Stimulated activated naive CD8-positive, alpha-beta T cell treated with anti-CD3 and anti-CD28 coated beads, Interleukin-15, Interleukin-2, amounts not matched to agents 100 ng/mL and 50 ng/mL, for 24 hours (primary cell): Measurements from ENCODE around the gene HNMT.
"Not testable (repeated sequence)": the region's sequence is repeated elsewhere in the genome, so short reads cannot be mapped to it uniquely, and the experiment has no call there.

Source experiments
- H3K27ac Mint-ChIP-seq: one replicate; pipeline ENCODE4 v1.8.0; 2021; ENCODE audit warnings: mild to moderate bottlenecking, mixed read lengths
- H3K27me3 Mint-ChIP-seq: one replicate; pipeline ENCODE4 v1.8.0; 2021; ENCODE audit warnings: mixed read lengths
- H3K36me3 Mint-ChIP-seq: one replicate; pipeline ENCODE4 v1.8.0; 2021; ENCODE audit warnings: low read depth, mixed read lengths
- H3K4me1 Mint-ChIP-seq: one replicate; pipeline ENCODE4 v1.8.0; 2021; ENCODE audit warnings: low read depth, mixed read lengths
- H3K4me3 Mint-ChIP-seq: one replicate; pipeline ENCODE4 v1.8.0; 2021; ENCODE audit warnings: mild to moderate bottlenecking, mixed read lengths
- H3K9me3 Mint-ChIP-seq: one replicate; pipeline ENCODE4 v1.8.0; 2021; ENCODE audit warnings: mixed read lengths

Gene HNMT

DNA sequence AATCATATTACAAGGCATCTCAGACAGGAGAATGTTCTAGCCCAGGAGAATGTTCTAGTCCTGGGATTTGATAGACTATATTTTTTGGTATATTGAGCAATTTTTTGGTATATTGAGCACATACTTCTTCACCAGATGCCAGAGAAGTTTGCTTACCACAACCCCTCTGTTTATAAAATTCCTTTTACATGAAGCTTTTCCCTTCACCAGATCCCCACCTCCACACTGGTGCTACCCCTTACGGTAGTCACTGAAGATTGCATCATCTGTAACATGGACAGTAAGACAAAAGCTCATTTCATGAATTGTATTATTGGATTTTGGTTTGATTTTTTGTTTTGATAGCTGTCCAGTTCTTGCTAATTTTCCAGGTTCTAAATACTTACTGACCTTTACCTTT lies 7.2 kb upstream of the HNMT start:
- H3K27me3 Mint-ChIP-seq, result no peaks in the 10 kb centered on the region
- peaks cover 2% of the 10 kb centered on the region for H3K9me3 Mint-ChIP-seq
- no peak overlapping the region for H3K27ac Mint-ChIP-seq
- no peaks in the 10 kb centered on the region for H3K36me3 Mint-ChIP-seq
- peaks cover 12% of the 10 kb centered on the region for H3K4me1 Mint-ChIP-seq
- no peak overlapping the region for H3K4me3 Mint-ChIP-seq

DNA sequence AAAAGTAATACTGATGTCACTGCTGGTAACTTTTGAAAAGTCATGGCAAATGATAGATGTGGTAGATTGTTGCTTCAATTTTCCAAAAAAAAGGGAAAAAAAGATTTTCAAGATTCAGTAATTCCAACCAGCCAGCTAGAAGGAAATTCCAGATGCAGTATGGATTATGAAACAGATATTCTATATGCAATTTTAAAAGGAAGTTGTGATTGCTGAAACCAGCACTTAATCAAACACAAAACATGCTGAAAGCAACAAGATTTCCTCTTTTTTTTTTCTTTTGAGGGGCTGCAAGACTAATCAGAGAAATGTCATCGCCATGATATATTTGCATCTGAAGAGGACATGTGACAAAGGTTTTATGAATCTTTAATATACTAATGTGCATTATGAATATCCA lies 5.1 kb upstream of the HNMT start:
- Mint-ChIP-seq H3K27ac (no peak overlapping the region), H3K4me1 (no peaks in the 10 kb centered on the region), H3K9me3 (no peaks in the 10 kb centered on the region), H3K27me3 (no peaks in the 10 kb centered on the region), H3K4me3 (no peak overlapping the region), H3K36me3 (no peaks in the 10 kb centered on the region)

DNA sequence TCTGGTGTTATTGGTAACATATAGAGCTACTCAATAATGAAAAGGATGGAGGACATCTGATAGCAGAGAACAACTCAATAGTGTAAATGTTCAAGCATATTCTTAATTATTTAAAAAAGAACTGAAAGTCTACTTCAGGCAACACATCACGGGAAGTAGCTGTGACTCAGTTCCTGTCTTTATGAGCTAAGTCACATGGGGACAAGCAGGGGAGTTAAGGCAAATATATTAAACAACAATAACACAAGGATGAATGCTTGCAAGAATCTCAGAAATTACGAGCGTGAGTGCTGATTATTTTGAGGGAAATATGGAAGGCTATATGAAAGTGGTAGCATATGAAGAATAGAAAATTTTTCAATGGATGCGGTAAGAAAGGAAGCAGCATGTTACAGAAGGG lies 4.0 kb upstream of the HNMT start:
- H3K36me3 Mint-ChIP-seq, result no peaks in the 10 kb centered on the region
- H3K4me3 Mint-ChIP-seq, result no peak overlapping the region
- no peak overlapping the region for H3K27ac Mint-ChIP-seq
- no peaks in the 10 kb centered on the region for H3K4me1 Mint-ChIP-seq
- H3K9me3 Mint-ChIP-seq, result no peaks in the 10 kb centered on the region
- peaks cover 3% of the 10 kb centered on the region for H3K27me3 Mint-ChIP-seq

DNA sequence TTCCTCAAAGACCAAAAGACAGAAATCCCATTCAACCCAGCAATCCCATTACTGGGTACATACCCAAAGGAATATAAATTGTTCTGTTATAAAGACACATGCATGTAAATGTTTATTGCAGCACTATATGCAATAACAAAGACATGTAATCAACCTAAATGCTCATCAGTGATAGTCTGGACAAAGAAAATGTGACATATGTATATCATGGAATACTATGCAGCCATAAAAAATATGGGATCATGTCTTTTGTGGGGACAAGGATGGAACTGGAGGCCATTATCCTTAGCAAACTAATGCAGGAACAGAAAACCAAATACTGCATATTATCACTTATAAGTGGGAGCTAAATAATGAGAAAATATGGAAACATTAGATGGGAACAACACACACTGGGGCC lies 2.7 kb upstream of the HNMT start:
- no peaks in the 10 kb centered on the region for H3K36me3 Mint-ChIP-seq
- no peaks in the 10 kb centered on the region for H3K9me3 Mint-ChIP-seq
- H3K4me3 Mint-ChIP-seq, result no peak overlapping the region
- H3K4me1 Mint-ChIP-seq, result no peaks in the 10 kb centered on the region
- H3K27me3 Mint-ChIP-seq, result peaks cover 3% of the 10 kb centered on the region
- H3K27ac Mint-ChIP-seq, result no peak overlapping the region

DNA sequence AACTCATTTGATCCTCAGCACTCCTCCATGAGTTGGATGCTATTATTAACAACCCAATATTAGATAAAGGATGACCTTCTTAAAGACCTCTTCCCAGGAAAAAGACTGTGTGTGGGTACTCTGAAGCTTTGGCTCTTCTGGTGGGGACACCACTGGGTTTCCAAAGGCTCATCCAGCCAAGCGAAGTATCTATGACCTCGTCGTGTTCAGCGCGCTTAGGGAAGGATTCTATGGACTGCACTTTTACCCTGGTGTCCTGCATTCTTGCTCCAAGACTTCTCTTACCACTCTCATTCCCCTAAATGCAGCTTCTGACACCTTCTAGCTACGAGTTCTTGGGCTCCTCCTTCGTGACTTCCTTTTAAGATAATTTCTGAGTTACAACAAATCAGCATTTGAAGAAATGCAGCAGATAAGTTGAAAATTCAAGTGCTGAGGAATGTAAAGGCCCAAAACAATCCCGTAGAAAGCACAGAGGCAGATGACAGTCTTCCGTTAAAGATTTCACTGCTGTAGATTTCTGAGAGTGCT lies 673 bp upstream of the HNMT start:
- H3K27ac Mint-ChIP-seq, result no peak overlapping the region

DNA sequence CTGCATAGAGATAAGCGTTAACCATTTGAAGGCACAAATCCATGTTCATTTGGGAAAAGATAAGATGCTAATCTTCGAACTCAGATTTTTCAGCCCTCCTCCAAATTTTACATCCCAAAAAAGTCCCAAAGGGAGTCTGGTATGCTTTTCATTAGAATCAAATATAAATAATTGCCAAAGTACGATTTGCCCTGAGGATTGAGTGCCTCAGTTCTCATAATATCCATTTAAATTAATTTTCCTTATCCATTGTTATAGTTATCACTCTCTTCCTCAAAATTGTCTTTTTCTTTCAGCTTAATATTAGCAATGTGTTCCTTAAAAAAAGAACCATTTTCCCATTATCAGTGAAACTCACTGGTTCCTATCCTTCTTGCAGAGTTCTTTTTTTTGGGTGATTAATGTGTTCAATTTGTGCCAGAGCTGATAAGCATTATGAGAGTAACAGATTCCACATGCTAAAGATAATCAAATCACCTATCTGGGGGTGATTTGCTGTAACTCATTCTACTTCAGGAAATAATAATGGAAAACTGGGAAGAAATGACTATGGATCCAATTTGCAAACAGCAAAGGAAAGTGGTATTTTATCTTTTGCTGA lies 686 bp downstream of the HNMT start:
- H3K36me3 Mint-ChIP-seq, result no peaks in the 10 kb centered on the region
- peaks cover 3% of the 10 kb centered on the region for H3K27me3 Mint-ChIP-seq
- no peaks in the 10 kb centered on the region for H3K9me3 Mint-ChIP-seq
- H3K4me1 Mint-ChIP-seq, result no peaks in the 10 kb centered on the region
- no peak overlapping the region for H3K27ac Mint-ChIP-seq
- H3K4me3 Mint-ChIP-seq, result no peak overlapping the region

More for the DNA sequence above, 673 bp upstream of the HNMT start:
- no peaks in the 10 kb centered on the region for H3K4me1 Mint-ChIP-seq
- no peaks in the 10 kb centered on the region for H3K9me3 Mint-ChIP-seq
- no peaks in the 10 kb centered on the region for H3K36me3 Mint-ChIP-seq
- peaks cover 3% of the 10 kb centered on the region for H3K27me3 Mint-ChIP-seq
- no peak overlapping the region for H3K4me3 Mint-ChIP-seq

DNA sequence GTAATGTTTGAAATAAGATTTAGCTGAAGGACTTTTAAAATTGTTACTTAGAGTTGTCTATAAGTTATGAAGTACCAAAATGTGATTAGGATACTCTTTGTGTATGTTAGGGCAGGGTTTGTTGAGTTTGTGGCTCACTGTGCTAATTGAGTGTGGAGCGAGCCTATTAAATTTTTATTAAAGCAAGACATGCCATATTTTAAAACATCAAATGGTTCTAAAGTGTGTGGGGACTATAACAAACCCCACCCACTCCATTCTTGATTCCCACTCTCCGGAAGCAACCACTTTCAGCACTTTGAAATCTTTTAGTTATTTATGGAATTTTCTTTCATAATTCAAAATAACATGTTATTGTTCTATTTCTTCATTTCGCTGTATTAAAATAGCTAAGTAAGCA lies 1.8 kb downstream of the HNMT start:
- H3K27me3 Mint-ChIP-seq, result peaks cover 3% of the 10 kb centered on the region
- H3K36me3 Mint-ChIP-seq, result no peaks in the 10 kb centered on the region
- no peak overlapping the region for H3K27ac Mint-ChIP-seq
- H3K4me1 Mint-ChIP-seq, result no peaks in the 10 kb centered on the region
- H3K9me3 Mint-ChIP-seq, result no peaks in the 10 kb centered on the region
- no peak overlapping the region for H3K4me3 Mint-ChIP-seq

DNA sequence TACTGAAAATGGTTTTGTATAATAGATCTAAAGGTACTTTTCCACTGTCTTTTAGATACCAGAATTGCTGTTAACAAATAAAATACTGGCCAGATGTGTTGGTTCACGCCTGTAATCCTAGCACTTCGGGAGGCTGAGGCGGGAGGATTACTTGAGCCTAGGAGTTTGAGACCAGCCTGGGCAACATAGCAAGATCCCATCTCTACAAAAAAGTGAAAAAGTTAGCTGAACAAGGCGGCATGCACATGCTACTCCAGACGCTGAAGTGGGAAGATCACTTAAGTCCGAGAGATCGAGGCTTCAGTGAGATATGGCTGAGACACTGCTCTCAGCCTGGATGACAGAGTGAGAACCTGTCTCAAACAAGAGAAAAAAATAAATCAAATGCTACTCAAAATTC lies 2.8 kb downstream of the HNMT start:
- Mint-ChIP-seq H3K27me3 (peaks cover 3% of the 10 kb centered on the region), H3K4me3 (no peak overlapping the region), H3K27ac (no peak overlapping the region), H3K4me1 (no peaks in the 10 kb centered on the region), H3K9me3 (no peaks in the 10 kb centered on the region), H3K36me3 (no peaks in the 10 kb centered on the region)

DNA sequence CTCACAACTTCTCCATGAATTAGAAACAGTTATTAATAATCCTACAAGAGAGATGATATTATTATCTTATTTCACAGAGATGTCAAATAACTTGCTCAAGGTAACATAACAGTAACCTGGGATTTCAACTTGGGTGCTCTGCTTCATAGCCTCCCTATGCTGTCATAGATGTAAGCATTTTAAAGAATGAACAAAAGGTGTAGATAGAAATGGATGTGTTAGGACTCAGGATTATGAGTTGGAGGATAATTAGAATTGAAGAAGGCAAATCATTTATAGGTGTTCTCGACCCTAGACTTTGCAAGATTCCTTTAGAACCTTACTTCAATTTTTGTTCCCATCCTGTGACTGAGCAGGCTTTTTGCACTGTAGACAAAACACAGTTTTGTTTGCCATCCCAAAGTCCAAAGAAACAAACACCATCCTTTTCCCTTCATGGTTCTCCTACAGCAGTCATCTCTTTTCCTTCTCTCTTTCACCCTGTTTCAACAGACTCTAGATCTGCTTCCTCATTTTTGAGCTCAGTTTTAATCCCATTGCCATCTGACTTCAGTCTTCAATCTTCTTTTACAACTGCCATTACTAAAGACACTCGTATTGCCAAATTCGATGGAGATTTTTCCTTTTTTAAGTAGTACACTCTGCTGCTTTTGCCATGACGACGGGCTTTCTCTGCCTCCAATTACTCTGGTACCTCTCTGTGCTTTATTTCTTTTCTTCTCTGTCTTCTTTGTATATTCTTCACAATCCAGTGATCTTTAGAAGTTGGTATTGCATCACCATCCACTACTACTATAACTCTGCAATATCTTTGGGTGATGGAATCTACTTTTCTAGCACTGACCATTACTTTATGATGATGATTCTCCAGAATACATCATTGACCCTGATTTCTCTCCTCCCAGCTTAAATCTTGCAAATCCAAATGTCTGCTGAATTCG lies 4.5 kb downstream of the HNMT start:
- H3K27me3 Mint-ChIP-seq, result peaks cover 3% of the 10 kb centered on the region
- H3K9me3 Mint-ChIP-seq, result no peaks in the 10 kb centered on the region
- H3K4me1 Mint-ChIP-seq, result no peaks in the 10 kb centered on the region
- no peak overlapping the region for H3K4me3 Mint-ChIP-seq
- H3K27ac Mint-ChIP-seq, result no peak overlapping the region
- H3K36me3 Mint-ChIP-seq, result no peaks in the 10 kb centered on the region

DNA sequence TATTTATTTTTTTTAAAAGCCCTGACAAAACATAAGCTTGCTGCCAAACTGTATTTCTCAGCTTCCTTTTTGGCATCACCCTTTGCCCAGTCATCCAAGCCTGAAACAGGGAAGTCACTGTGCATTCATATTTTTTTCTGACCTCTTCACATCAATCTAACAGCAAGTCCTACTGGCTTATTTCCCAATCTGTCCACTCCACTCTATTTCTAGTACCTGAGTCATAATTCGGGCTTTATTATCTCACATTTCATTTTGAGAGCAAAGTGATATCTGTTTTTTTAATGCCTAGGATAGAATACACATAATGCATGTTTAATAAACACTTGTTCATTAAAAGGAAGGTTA lies 5.1 kb downstream of the HNMT start:
- no peak overlapping the region for H3K27ac Mint-ChIP-seq
- H3K27me3 Mint-ChIP-seq, result peaks cover 3% of the 10 kb centered on the region
- H3K4me1 Mint-ChIP-seq, result no peaks in the 10 kb centered on the region
- no peak overlapping the region for H3K4me3 Mint-ChIP-seq
- no peaks in the 10 kb centered on the region for H3K9me3 Mint-ChIP-seq
- no peaks in the 10 kb centered on the region for H3K36me3 Mint-ChIP-seq

DNA sequence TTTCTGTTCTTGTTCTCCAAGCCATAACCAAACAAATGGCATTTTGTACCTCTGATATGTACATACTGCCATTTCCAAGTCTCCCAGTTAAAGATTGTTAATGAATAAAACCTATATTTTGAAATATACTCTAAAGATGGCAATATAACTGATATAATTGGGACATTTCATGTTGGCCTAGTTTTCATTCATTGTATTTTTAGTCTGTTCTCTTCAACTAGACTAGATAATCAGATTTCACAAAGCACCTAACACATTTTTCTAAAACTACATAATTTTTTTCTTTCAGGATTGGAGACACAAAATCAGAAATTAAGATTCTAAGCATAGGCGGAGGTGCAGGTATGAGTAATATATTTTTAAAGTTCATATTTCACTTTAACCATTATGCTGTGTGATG lies 5.6 kb downstream of the HNMT start:
- Mint-ChIP-seq H3K4me3 (no peak overlapping the region), H3K4me1 (no peaks in the 10 kb centered on the region), H3K36me3 (no peaks in the 10 kb centered on the region), H3K27ac (no peak overlapping the region), H3K9me3 (no peaks in the 10 kb centered on the region), H3K27me3 (peaks cover 3% of the 10 kb centered on the region)

DNA sequence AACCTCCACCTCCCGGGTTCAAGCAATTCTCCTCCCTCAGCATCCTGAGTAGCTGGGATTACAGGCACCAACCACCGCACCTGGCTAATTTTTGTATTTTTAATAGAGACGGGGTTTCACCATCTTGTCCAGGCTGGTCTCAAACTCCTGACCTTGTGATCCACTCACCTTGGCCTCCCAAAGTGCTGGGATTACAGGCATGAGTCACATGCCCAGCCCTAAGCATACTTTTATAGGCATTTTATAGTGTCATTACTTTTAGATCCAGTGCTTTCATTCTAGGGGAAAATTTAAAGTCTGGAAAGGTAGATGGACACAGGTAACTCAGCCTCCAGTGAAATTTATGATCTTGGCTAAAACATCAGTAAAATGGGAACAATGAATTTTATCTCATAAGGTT lies 7.0 kb downstream of the HNMT start:
- H3K4me1 Mint-ChIP-seq, H3K27me3 Mint-ChIP-seq, H3K36me3 Mint-ChIP-seq, H3K4me3 Mint-ChIP-seq, H3K9me3 Mint-ChIP-seq, H3K27ac Mint-ChIP-seq: not testable (repeated sequence)

DNA sequence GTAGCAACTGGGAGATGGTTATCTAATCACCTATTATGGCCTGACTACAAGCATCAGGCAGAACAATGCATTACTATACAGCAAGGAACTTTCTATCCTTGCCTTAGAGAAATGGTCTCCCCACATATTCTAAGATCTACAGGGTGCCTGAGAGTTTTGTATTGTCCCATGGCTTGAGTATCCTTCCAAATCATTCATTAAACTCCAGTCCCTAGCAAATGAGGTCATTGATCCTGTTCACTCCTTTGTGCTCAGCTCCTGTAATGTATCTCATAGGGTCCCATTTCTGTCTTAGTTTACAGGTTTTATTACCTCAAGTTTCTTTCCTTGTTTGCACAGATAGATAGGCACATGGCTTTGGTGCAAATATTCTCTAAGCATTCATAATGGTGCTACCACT lies 9.0 kb downstream of the HNMT start:
- Mint-ChIP-seq H3K27ac (no peak overlapping the region), H3K4me3 (no peak overlapping the region), H3K4me1 (no peaks in the 10 kb centered on the region), H3K9me3 (no peaks in the 10 kb centered on the region), H3K36me3 (no peaks in the 10 kb centered on the region), H3K27me3 (peaks cover 4% of the 10 kb centered on the region)

DNA sequence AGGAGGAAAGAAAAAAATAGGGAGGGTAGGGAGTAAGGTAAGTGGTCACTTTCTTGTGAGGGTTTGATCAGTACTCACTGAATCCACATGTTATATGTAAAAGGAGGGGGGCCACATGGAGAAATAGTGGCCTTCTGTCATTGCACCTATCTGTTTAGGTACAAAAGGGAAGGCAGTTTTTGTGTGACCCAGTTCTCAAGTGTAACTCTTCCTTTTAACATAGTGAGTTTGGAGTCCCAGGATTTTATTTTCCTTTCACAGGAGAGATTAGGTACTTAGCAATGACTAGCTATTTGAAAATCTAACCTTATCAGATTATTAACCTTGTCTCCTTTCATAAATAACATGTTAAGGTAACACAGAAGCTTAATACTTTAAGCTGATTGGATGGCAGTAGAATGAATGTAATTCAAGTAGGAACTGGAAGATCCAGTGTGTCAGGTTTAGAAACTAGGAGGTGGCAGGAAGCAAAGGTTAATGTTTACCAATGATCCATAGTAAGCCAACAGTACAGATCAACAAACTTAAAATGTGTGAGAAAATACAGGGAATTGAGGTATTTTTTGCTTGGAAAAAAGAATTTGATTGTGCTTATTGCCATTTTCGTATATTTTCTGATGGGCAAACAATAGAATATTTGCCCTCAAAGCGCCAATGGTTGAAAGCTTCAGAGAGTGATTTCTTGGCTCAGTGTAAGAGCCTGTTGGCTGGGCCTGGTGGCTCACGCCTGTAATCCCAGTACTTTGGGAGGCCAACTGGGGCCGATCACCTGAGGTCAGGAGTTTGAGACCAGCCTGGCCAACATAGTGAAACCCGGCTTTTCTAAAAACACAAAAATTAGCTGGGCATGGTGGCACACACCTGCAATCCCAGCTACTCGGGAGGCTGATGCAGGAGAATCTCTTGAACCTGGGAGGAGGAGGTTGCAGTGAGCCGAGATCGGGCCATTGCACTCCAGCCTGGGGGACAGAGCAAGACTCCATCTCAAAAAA lies 11.3 kb downstream of the HNMT start:
- Mint-ChIP-seq H3K27ac (no peak overlapping the region), H3K36me3 (no peaks in the 10 kb centered on the region), H3K4me1 (no peaks in the 10 kb centered on the region), H3K27me3 (peaks cover 4% of the 10 kb centered on the region), H3K4me3 (no peak overlapping the region), H3K9me3 (no peaks in the 10 kb centered on the region)

DNA sequence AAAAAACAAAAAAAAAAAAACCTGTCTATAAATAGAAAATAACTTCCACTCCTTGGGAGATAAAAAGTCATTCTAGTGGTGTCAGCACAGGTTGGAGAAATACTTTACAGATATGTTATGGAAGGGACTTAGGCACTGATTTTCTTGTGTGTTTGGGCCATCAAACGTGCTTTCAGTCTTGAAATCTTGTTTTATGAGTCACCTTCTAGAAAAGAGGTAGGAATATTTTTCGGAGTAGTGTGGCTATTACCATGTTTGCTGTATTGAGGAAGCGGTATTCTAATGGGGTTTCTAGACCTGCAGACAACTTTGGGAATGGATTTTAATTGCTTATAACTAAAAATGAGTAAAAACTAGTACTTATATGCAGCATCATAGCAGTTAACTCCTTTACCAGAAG lies 12.0 kb downstream of the HNMT start:
- H3K4me3 Mint-ChIP-seq, result no peak overlapping the region
- no peaks in the 10 kb centered on the region for H3K36me3 Mint-ChIP-seq
- H3K27ac Mint-ChIP-seq, result no peak overlapping the region
- H3K27me3 Mint-ChIP-seq, result peaks cover 4% of the 10 kb centered on the region
- no peaks in the 10 kb centered on the region for H3K4me1 Mint-ChIP-seq
- no peaks in the 10 kb centered on the region for H3K9me3 Mint-ChIP-seq
